GM18907 (cell line): ENCODE results near the gene CSTB.
A peak's percentile ranks its signal among the peaks of the same experiment; 100 is the strongest.

Source experiments
- ATAC-seq: cut with Tn5 transposase; IDR thresholded peaks from one replicate; pipeline ENCODE4 v1.9.1; 2021; ENCODE audit warnings: mild to moderate bottlenecking, moderate library complexity; ENCODE audit not compliant: unreplicated experiment

The CSTB gene

GRCh38 chr21:43793243-43793642 is 17.1 kb upstream of the CSTB start:
- no peak for ATAC-seq

DNA sequence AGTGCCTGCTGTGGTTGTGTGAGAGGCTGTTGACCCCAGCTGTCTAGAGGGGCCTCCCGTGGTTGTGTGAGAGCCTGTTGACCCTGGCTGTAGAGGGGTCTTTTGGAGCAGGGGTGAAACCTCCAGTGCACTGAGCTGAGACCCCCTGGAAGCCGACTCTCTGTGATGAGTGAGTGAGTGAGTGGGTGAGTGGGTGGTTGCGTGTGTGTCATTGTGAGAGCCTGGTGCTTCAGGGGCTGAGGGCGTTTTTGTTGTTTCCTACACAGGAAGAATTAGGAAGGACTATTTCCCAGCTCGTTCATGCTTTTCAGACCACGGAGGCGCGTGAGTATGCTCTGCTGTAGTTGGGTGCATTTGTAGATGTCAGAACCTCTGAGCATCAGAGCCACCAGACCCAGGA is 16.3 kb upstream of the CSTB start:
- ATAC-seq = no peak

- no peak for ATAC-seq
These were observed 14.0 kb upstream of the CSTB start for GRCh38 chr21:43790010-43790524.

DNA sequence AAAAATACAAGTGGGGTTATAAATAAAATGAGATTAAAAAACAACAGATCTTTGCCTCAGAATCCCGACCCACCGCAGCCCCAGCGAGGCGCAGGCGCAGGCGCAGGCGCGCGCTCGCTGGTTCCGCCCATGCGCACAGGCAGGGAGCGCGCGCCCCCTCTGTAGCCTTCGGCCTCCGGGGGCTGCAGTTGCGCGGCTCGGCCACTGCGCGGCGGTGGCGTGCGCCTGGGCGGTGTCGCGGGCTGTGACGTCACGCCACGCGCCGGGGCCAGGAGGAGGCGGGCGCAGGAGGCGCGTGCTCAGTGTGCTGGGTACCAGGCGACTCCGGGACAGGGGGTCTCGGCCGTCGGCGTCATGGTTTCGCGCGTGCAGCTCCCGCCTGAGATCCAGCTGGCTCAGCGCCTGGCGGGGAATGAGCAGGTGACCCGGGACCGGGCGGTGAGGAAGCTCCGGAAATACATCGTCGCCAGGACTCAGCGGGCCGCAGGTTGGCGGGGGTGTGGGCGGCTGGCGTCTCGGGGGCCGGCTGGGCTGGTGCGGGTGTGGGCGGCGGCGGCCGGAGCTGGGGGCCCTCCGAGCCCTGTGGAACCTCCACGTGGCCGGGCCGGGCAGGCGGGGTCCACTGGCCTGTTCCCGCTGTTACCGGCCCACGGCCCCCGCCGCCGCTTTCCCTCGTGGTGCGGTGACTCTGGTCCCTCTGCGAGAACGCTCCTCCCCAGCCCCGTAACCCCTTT is 13.3 kb upstream of the CSTB start, which contains the start of gene RRP1:
Gene RRP1 (plus strand): TSS at position 302 of the 734 bp plus-strand sequence. CDS start 53 bp downstream, at position 355.
- peak; percentile 77 for ATAC-seq

GRCh38 chr21:43786807-43787440 is 10.8 kb upstream of the CSTB start:
- ATAC-seq = no peak

DNA sequence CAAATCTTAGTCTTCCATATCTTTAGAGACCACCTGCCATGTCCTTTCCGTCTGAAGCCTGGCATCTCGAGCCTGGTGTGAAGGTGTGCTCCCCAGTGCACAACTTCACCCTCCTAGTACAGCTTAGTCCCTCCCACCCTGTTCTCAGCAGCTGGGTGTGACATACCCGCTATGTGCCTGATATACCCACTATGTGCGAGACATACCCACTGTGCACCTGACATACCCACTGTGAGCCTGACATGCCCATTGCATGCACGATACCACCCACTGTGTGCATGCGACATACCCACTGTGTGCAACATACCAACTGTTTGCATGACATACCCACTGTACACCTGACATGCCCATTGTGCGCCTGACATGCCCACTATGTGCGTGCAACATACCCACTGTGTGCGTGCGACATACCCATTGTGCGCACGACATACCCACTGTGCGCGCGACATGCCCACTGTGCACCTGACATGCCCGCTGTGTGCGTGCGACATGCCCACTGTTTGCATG is 10.2 kb upstream of the CSTB start:
- no peak for ATAC-seq

- no peak for ATAC-seq
These were observed 9.0 kb upstream of the CSTB start for GRCh38 chr21:43785134-43785533.

DNA sequence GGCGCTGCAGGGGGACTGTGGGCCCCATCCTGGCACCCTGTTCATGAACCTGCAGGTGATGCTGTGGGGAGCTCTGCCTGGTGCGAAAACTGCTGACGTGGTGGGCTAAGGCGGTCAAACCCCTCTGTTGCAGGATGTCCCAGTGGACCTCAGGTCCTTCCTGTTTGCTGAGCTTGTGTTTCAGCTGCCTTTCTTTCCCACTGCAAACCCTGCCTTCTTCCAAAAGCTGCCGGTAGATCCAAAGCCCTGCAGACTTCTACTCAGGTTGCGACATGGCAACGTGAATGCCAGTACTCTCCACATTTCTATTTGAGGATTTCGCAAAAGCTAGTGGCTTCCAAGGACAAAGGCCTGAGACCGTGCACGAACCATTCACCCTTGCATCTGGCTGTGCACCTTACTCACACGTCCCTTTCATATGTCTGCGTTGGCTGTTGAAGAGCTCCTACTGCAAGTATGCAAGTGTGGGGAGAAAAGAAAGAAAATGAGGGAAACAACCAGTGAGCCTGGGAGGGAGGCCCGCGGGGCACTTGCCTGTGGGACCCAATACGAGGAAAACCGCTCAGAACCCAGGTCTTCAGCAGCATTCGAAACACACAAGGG is 7.1 kb upstream of the CSTB start:
- ATAC-seq = no peak

GRCh38 chr21:43782431-43783097 is 6.5 kb upstream of the CSTB start:
- ATAC-seq = no peak

DNA sequence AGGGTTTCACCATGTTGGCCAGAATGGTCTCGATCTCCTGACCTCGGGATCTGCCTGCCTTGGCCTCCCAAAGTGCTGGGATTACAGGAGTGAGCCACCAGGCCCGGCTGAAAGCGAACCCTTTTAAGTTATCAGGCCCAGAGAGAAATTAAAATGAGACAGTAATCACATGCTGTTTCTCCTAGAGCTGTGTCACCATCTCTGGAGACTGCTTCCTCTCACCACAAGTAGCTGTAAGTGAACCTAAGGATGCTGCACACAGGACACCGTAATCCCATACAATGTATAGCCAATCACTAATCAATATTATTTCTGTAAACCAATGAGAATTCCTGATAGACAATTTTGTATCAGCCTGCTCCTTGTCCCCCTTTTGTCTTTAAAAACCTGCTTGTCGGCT is 5.7 kb upstream of the CSTB start:
- ATAC-seq = no peak

DNA sequence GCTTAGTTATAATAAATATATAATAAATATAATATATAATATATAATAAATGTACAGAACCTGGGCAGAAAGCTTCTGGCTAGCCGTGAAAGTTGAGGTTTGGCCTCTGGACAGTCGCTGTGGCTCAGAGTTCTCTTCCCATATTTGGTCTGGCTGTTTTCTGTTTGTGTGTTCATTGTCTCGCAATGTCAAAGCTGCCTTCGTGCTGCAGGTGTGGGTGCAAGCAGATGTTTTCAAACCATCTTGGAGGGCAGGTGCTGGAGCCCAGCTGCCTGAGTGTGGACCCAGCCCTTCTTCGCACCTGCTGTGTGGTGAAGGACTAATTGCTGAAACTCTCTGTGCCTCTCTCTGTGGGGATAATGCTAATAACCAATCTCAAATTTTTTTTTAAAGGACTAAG is 3.6 kb upstream of the CSTB start:
- ATAC-seq = no peak

- no peak for ATAC-seq
These were observed 2.6 kb upstream of the CSTB start for GRCh38 chr21:43778469-43779335.

DNA sequence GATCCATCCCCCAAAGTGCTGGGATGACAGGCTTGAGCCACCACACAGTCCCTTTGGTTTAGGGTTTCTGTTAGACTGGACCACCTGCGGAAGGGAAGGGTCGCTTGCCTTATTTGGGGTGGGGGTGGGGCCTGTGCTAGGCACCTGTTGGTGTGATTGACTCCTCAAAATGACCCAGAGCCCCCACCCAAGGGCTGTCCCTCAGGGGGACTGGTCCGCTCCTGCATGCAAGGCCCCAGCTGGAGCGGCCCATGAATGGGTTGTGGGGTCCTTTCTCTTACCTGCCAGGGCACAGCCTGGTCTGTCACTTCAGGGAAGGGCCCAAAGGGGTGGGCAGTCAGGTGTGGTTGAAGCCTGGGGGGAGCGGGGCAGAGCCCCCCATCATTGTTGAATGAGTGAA is 1.8 kb upstream of the CSTB start:
- ATAC-seq = no peak

- ATAC-seq = no peak
These were observed 918 bp downstream of the CSTB start for GRCh38 chr21:43775190-43775589.

DNA sequence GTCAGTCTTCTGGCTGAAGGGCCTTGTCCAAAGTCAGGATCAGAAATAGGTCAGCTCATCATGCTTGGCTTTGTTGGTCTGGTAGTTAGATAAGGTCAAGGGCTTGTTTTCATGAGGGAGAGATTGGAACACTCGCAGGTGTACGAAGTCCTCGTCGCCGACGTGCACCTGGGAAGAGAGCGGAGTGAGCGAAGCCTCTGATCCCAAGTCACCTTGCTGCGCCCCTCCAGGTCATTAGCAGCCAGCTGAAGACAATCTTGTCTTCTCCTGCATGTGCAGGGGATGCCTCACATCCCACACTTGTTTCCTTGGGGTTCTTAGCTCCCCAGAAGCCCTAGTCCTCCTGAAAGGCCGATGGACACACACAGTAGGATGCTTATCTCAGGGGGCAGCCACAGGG is 1.9 kb downstream of the CSTB start:
- no peak for ATAC-seq

GRCh38 chr21:43772425-43772821 is 3.7 kb downstream of the CSTB start:
- ATAC-seq = no peak

- ATAC-seq = no peak
These were observed 4.2 kb downstream of the CSTB start for GRCh38 chr21:43771698-43772424.

GRCh38 chr21:43771199-43771675 is 4.9 kb downstream of the CSTB start:
- ATAC-seq = no peak

GRCh38 chr21:43770066-43770655 is 5.9 kb downstream of the CSTB start:
- no peak for ATAC-seq
